ENCODE results near the gene ABCC1. TPM values are rescaled to one million over a fixed set of nuclear protein-coding genes. Genes with fewer than 3 reads are reported as not detected.

ABCC1 gene
- total RNA-seq, 2 donors from 2014 or later, result 18.3 to 23.3 TPM

GRCh38 chr16:15961571-15962090, 12.2 kb downstream of the ABCC1 start:
- ATAC-seq (no peak), DNase-seq (no peak)
- intact Hi-C loops (cut with DNase I, micrococcal nuclease), result no loop called here

- intact Hi-C loops (cut with DNase I, micrococcal nuclease), result no loop called here
- DNase-seq, result no peak
These were observed 14.0 kb downstream of the ABCC1 start for GRCh38 chr16:15963307-15963910.

DNA sequence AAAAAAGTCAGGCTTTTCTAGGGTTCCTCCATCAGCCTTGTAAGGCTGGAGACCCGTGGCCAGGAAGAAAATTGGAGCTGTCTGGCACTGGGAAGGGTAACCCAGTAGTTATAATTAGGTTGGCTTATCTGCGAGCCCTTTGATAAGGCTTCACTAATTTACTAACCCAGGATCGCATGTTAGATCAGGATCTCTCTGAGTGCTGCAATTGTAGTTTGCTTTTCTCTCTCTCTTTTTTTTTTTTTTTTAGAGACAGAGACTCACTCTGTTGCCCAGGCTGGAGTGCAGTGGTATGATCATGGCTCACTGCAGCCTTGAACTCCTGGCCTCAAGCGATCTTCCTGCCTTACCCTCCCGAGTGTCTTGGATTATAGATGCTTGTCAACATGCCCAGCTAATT, 17.0 kb downstream of the ABCC1 start:
- ATAC-seq (no peak), DNase-seq (no peak)
- intact Hi-C loops (cut with DNase I, micrococcal nuclease), result no loop called here

More at GRCh38 chr16:15963307-15963910, 14.0 kb downstream of the ABCC1 start:
- no peak for ATAC-seq

DNA sequence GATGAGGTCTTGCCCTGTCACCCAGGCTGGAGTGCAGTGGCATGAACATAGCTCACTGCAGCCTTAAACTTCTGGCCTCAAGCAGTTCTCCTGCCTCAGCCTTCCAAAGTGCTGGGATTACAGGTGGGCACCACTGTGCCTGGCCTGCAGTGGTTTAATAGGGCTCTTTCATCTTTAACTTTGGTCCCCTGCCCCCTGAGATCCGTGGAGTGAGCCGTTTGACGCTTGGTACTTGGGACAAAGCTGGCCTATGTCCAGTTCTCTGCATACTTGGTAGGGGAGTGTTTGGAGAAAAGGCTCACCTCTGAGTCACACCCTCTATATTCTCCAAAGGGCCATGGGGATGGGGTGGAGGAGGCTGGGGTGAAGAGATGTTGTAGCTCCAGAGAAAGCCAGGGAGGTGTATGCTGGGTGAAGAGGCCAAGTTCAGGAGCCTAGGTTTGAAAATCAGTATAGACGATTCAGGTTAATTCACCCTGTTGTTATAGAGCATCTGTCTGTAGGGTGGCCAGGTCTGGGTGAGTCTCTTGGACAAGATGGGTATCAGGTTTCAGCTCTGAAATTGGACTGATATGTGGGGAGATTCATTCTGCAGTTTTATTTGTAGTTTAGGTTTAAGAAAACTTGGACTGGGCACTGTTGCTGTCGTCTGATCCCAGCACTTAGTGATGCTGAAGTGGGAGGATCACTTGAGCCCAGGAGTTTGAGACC, 17.6 kb downstream of the ABCC1 start:
- ATAC-seq (peak; percentile 52), DNase-seq (no peak)
- intact Hi-C loops (cut with DNase I, micrococcal nuclease), result no loop called here

- ATAC-seq (no peak), DNase-seq (no peak)
- intact Hi-C loops (cut with DNase I, micrococcal nuclease), result no loop called here
These were observed 18.4 kb downstream of the ABCC1 start for GRCh38 chr16:15967655-15968315.

DNA sequence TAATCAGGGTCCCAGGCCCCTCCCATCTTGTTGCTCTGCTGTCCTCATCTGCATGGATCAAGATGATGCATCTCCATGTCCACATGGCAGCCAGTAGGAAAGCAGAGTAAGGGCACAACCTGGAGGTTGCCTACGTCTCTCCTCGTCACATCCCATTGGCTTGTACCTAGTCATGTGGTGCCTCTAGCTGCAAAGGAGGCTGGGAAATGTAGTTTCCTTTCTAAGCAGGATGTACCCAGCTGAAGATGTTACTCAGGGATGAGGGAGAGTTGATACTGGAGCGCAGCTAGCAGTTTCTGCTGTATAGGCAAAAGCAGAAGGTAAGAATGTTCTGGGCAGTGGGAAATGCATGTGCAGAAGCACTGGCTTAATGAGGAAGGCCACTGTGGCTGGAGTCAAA, 20.8 kb downstream of the ABCC1 start:
- intact Hi-C loops (cut with DNase I, micrococcal nuclease), result no loop called here
- DNase-seq (no peak), ATAC-seq (peak; percentile 42)

- intact Hi-C loops (cut with DNase I, micrococcal nuclease), result no loop called here
- DNase-seq (no peak), ATAC-seq (no peak)
These were observed 21.5 kb downstream of the ABCC1 start for GRCh38 chr16:15970743-15971439.

GRCh38 chr16:15971440-15971815, 22.0 kb downstream of the ABCC1 start:
- DNase-seq (no peak), ATAC-seq (no peak)
- intact Hi-C loops (cut with DNase I, micrococcal nuclease), result no loop called here

DNA sequence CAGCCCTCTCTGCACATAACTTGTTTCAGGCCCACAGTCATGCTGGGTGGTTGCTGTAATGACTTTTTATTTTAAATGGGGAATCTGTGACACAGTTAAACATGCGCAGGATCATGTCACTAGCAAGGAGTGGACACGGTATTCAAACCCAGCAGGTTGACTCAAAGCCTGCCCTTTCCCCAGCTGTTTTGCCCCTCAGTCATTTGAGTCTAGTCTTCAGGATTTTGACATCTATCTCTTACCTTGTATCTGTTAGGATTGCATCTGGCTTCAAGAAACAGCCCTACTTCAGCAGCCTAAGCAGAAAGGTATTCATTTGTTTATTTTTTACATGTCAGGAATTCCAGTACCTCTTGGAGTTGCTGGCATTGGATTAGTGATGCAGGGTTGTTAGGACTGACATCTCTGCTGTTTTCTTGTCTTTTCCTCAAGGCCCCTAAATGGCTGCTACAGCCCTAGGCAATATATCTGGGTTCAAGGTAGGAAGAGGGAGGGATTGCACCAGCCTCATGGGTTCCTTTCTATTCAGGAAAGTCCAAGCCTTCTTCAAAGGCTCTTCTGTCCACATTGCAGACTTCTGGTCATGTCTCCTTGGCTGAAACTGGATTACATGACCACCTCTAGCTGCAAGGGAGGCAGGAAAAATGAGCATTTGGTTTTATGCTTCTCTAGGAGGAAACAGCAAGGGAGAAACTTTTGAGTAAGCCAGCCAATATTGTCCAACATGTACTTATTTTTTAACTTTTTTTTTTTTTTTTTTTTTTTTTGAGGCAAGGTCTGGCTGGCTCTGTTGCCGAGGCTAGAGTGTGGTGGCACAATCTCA, 22.8 kb downstream of the ABCC1 start:
- ATAC-seq, result no peak
- no peak for DNase-seq
- intact Hi-C loops (cut with DNase I, micrococcal nuclease), result no loop called here

DNA sequence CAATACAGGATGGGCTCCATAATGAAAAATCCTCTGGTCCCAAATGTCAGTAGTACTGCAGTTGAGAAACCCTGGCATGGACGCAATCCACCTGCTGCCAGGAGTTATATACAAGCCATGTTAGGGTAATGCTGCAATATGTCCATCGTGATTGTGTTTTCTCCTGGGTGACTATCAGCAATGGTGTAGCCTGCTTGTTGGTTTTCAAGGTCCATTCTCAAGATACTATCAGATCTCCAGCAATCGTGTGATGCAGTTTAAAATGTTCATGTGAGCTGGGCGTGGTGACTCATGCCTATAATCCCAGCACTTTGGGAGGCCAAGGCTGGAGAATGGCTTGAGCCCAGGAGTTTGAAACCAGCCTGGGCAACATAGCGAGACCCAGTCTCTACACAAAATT, 24.0 kb downstream of the ABCC1 start:
- intact Hi-C loops (cut with DNase I, micrococcal nuclease), result no loop called here
- DNase-seq, result no peak
- no peak for ATAC-seq

DNA sequence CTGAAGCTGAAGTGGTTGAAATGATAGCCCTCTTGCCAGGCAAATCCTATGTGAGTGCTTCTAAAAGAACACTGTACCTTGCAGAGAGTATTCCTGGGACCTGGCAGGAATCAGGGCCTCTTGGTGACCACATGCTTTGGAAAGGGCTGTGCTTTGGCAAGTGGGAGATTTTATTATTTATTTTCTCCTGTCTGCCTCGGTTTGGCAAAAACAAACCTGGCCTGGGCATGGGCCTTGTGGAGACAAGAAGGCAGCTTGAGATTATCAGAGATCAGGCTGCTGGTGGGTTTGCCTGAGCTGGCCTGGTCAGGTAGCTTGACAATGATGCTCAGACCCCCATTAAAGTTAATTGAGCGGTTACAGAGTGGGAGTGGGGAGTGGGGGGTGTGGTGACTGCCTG, 24.6 kb downstream of the ABCC1 start:
- DNase-seq, result no peak
- intact Hi-C loops (cut with DNase I, micrococcal nuclease), result no loop called here
- ATAC-seq, result no peak

GRCh38 chr16:15975172-15975571, 25.8 kb downstream of the ABCC1 start:
- intact Hi-C loops (cut with DNase I, micrococcal nuclease), result no loop called here
- DNase-seq (no peak), ATAC-seq (no peak)

DNA sequence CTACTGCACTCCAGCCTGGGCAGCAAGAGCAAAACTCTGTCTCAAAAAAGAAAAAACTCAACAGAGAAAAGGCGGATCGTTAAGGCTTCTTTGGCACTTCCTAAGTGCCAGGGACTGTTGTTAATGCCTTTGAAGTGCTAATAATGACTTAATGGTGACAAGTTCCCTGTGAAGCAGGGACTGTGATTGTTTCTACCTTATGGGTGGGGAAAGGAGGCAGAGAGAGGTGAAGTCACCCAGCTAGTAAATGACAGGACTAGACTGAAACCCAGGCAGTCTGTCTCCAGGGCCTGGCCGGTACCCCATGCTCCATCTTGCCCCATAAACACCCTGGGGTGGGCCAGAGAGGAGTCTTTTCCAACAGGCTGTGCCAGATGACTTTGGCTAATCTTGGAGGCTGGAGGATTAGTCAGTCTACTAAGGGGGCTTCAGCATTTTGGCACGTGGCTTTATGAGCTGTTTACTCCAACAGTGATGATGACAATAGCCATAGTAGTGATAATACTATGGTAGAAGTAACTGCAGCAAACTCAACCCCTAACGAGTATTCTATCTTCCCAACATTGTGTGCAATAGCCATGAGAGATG, 26.9 kb downstream of the ABCC1 start:
- ATAC-seq (no peak), DNase-seq (no peak)
- intact Hi-C loops (cut with DNase I, micrococcal nuclease), result no loop called here

GRCh38 chr16:15976929-15977637, 27.7 kb downstream of the ABCC1 start:
- ATAC-seq, result no peak
- intact Hi-C loops (cut with DNase I, micrococcal nuclease), result no loop called here
- DNase-seq, result no peak

- peak; percentile 75 for ATAC-seq
- no peak for DNase-seq
- intact Hi-C loops (cut with DNase I, micrococcal nuclease), result no loop called here
These were observed 30.4 kb downstream of the ABCC1 start for GRCh38 chr16:15979801-15980200.

GRCh38 chr16:15980329-15980728, 30.9 kb downstream of the ABCC1 start:
- DNase-seq, result no peak
- intact Hi-C loops (cut with DNase I, micrococcal nuclease), result no loop called here
- peak; percentile 72 for ATAC-seq

GRCh38 chr16:15981382-15981781, 32.0 kb downstream of the ABCC1 start:
- ATAC-seq (no peak), DNase-seq (no peak)
- intact Hi-C loops (cut with DNase I, micrococcal nuclease), result no loop called here

All from left colon (tissue), 2 donors.